ENCODE data around the gene ATP2B1.

Gene ATP2B1

GRCh38 chr12:89567691-89568239 lies 140.9 kb downstream of the ATP2B1 start:
- H3K27ac ChIP-seq (ENCODE audit: low read length), result no peak overlapping the region
- H3K4me3 ChIP-seq (ENCODE audit: low read length), result no peak overlapping the region
- H3K9me3 ChIP-seq (ENCODE audit: control insufficient read depth, insufficient read depth, low read length), result no peaks in the 10 kb centered on the region
- H3K36me3 ChIP-seq (ENCODE audit: control insufficient read depth, insufficient read depth, low read length), result no peaks in the 10 kb centered on the region
- WGBS (ENCODE audit: insufficient coverage, insufficient read length), result 100% methylated on average over 1 of the region's 3 CpGs
- no peak for DNase-seq (ENCODE audit: low read depth, low spot score)
- no peaks in the 10 kb centered on the region for H3K4me1 ChIP-seq (ENCODE audit: control insufficient read depth, insufficient read depth, low read length)
- H3K27me3 ChIP-seq (ENCODE audit: control insufficient read depth, insufficient read depth, low read length), result no peaks in the 10 kb centered on the region

GRCh38 chr12:89566615-89567014 lies 142.0 kb downstream of the ATP2B1 start:
- no peak overlapping the region for H3K27ac ChIP-seq (ENCODE audit: low read length)
- H3K4me3 ChIP-seq (ENCODE audit: low read length), result no peak overlapping the region
- no peak for DNase-seq (ENCODE audit: low read depth, low spot score)

GRCh38 chr12:89565002-89565401 lies 143.6 kb downstream of the ATP2B1 start:
- no peaks in the 10 kb centered on the region for H3K36me3 ChIP-seq (ENCODE audit: control insufficient read depth, insufficient read depth, low read length)
- H3K4me1 ChIP-seq (ENCODE audit: control insufficient read depth, insufficient read depth, low read length), result no peaks in the 10 kb centered on the region
- no peak overlapping the region for H3K27ac ChIP-seq (ENCODE audit: low read length)
- no peak overlapping the region for H3K4me3 ChIP-seq (ENCODE audit: low read length)
- DNase-seq (ENCODE audit: low read depth, low spot score), result no peak
- H3K9me3 ChIP-seq (ENCODE audit: control insufficient read depth, insufficient read depth, low read length), result no peaks in the 10 kb centered on the region
- no peaks in the 10 kb centered on the region for H3K27me3 ChIP-seq (ENCODE audit: control insufficient read depth, insufficient read depth, low read length)

More at GRCh38 chr12:89566615-89567014, 142.0 kb downstream of the ATP2B1 start:
- no peaks in the 10 kb centered on the region for H3K4me1 ChIP-seq (ENCODE audit: control insufficient read depth, insufficient read depth, low read length)
- no peaks in the 10 kb centered on the region for H3K27me3 ChIP-seq (ENCODE audit: control insufficient read depth, insufficient read depth, low read length)
- H3K9me3 ChIP-seq (ENCODE audit: control insufficient read depth, insufficient read depth, low read length), result no peaks in the 10 kb centered on the region
- no peaks in the 10 kb centered on the region for H3K36me3 ChIP-seq (ENCODE audit: control insufficient read depth, insufficient read depth, low read length)

- Histone ChIP-seq H3K9me3 (ENCODE audit: control insufficient read depth, insufficient read depth, low read length) (no peaks in the 10 kb centered on the region), H3K27me3 (ENCODE audit: control insufficient read depth, insufficient read depth, low read length) (no peaks in the 10 kb centered on the region), H3K4me1 (ENCODE audit: control insufficient read depth, insufficient read depth, low read length) (no peaks in the 10 kb centered on the region), H3K27ac (ENCODE audit: low read length) (no peak overlapping the region), H3K36me3 (ENCODE audit: control insufficient read depth, insufficient read depth, low read length) (no peaks in the 10 kb centered on the region), H3K4me3 (ENCODE audit: low read length) (no peak overlapping the region)
- DNase-seq (ENCODE audit: low read depth, low spot score), result no peak
- WGBS (ENCODE audit: insufficient coverage, insufficient read length), result no CpG with 5 or more reads among the region's 10 CpGs
Observed at GRCh38 chr12:89559753-89560152, 148.9 kb downstream of the ATP2B1 start.

GRCh38 chr12:89556976-89557375 lies 151.7 kb downstream of the ATP2B1 start:
- Histone ChIP-seq H3K36me3 (ENCODE audit: control insufficient read depth, insufficient read depth, low read length) (no peaks in the 10 kb centered on the region), H3K4me3 (ENCODE audit: low read length) (no peak overlapping the region), H3K4me1 (ENCODE audit: control insufficient read depth, insufficient read depth, low read length) (no peaks in the 10 kb centered on the region), H3K27ac (ENCODE audit: low read length) (no peak overlapping the region), H3K27me3 (ENCODE audit: control insufficient read depth, insufficient read depth, low read length) (no peaks in the 10 kb centered on the region), H3K9me3 (ENCODE audit: control insufficient read depth, insufficient read depth, low read length) (no peaks in the 10 kb centered on the region)
- DNase-seq (ENCODE audit: low read depth, low spot score), result no peak
- no CpG with 5 or more reads among the region's 2 CpGs for WGBS (ENCODE audit: insufficient coverage, insufficient read length)

- no CpG with 5 or more reads among the region's 1 CpG for WGBS (ENCODE audit: insufficient coverage, insufficient read length)
- Histone ChIP-seq H3K4me3 (ENCODE audit: low read length) (no peak overlapping the region), H3K27ac (ENCODE audit: low read length) (no peak overlapping the region), H3K4me1 (ENCODE audit: control insufficient read depth, insufficient read depth, low read length) (no peaks in the 10 kb centered on the region), H3K27me3 (ENCODE audit: control insufficient read depth, insufficient read depth, low read length) (no peaks in the 10 kb centered on the region), H3K36me3 (ENCODE audit: control insufficient read depth, insufficient read depth, low read length) (no peaks in the 10 kb centered on the region), H3K9me3 (ENCODE audit: control insufficient read depth, insufficient read depth, low read length) (no peaks in the 10 kb centered on the region)
- no peak for DNase-seq (ENCODE audit: low read depth, low spot score)
Observed at GRCh38 chr12:89552376-89552775, 156.3 kb downstream of the ATP2B1 start.

GRCh38 chr12:89551747-89552146 lies 156.9 kb downstream of the ATP2B1 start:
- no peaks in the 10 kb centered on the region for H3K9me3 ChIP-seq (ENCODE audit: control insufficient read depth, insufficient read depth, low read length)
- H3K27ac ChIP-seq (ENCODE audit: low read length), result no peak overlapping the region
- H3K4me3 ChIP-seq (ENCODE audit: low read length), result no peak overlapping the region
- H3K27me3 ChIP-seq (ENCODE audit: control insufficient read depth, insufficient read depth, low read length), result no peaks in the 10 kb centered on the region
- no peaks in the 10 kb centered on the region for H3K4me1 ChIP-seq (ENCODE audit: control insufficient read depth, insufficient read depth, low read length)
- WGBS (ENCODE audit: insufficient coverage, insufficient read length), result no CpG with 5 or more reads among the region's 2 CpGs
- no peaks in the 10 kb centered on the region for H3K36me3 ChIP-seq (ENCODE audit: control insufficient read depth, insufficient read depth, low read length)
- DNase-seq (ENCODE audit: low read depth, low spot score), result no peak

- Histone ChIP-seq H3K4me1 (ENCODE audit: control insufficient read depth, insufficient read depth, low read length) (no peaks in the 10 kb centered on the region), H3K4me3 (ENCODE audit: low read length) (no peak overlapping the region), H3K36me3 (ENCODE audit: control insufficient read depth, insufficient read depth, low read length) (no peaks in the 10 kb centered on the region), H3K27me3 (ENCODE audit: control insufficient read depth, insufficient read depth, low read length) (no peaks in the 10 kb centered on the region), H3K27ac (ENCODE audit: low read length) (no peak overlapping the region), H3K9me3 (ENCODE audit: control insufficient read depth, insufficient read depth, low read length) (no peaks in the 10 kb centered on the region)
- DNase-seq (ENCODE audit: low read depth, low spot score), result no peak
- no CpG with 5 or more reads among the region's 4 CpGs for WGBS (ENCODE audit: insufficient coverage, insufficient read length)
Observed at GRCh38 chr12:89547101-89547500, 161.5 kb downstream of the ATP2B1 start.

- no peak overlapping the region for H3K4me3 ChIP-seq (ENCODE audit: low read length)
- no peaks in the 10 kb centered on the region for H3K36me3 ChIP-seq (ENCODE audit: control insufficient read depth, insufficient read depth, low read length)
- no peaks in the 10 kb centered on the region for H3K27me3 ChIP-seq (ENCODE audit: control insufficient read depth, insufficient read depth, low read length)
- WGBS (ENCODE audit: insufficient coverage, insufficient read length), result no CpG with 5 or more reads among the region's 4 CpGs
- no peak for DNase-seq (ENCODE audit: low read depth, low spot score)
- no peaks in the 10 kb centered on the region for H3K9me3 ChIP-seq (ENCODE audit: control insufficient read depth, insufficient read depth, low read length)
- H3K4me1 ChIP-seq (ENCODE audit: control insufficient read depth, insufficient read depth, low read length), result no peaks in the 10 kb centered on the region
- H3K27ac ChIP-seq (ENCODE audit: low read length), result no peak overlapping the region
Observed at GRCh38 chr12:89546151-89546550, 162.5 kb downstream of the ATP2B1 start.

GRCh38 chr12:89544681-89545184 lies 163.9 kb downstream of the ATP2B1 start:
- no peak overlapping the region for H3K4me3 ChIP-seq (ENCODE audit: low read length)
- H3K36me3 ChIP-seq (ENCODE audit: control insufficient read depth, insufficient read depth, low read length), result no peaks in the 10 kb centered on the region
- DNase-seq (ENCODE audit: low read depth, low spot score), result no peak
- no CpG with 5 or more reads among the region's 6 CpGs for WGBS (ENCODE audit: insufficient coverage, insufficient read length)
- no peaks in the 10 kb centered on the region for H3K9me3 ChIP-seq (ENCODE audit: control insufficient read depth, insufficient read depth, low read length)
- H3K27me3 ChIP-seq (ENCODE audit: control insufficient read depth, insufficient read depth, low read length), result no peaks in the 10 kb centered on the region
- no peaks in the 10 kb centered on the region for H3K4me1 ChIP-seq (ENCODE audit: control insufficient read depth, insufficient read depth, low read length)
- H3K27ac ChIP-seq (ENCODE audit: low read length), result no peak overlapping the region

GRCh38 chr12:89544022-89544421 lies 164.6 kb downstream of the ATP2B1 start:
- Histone ChIP-seq H3K36me3 (ENCODE audit: control insufficient read depth, insufficient read depth, low read length) (no peaks in the 10 kb centered on the region), H3K9me3 (ENCODE audit: control insufficient read depth, insufficient read depth, low read length) (no peaks in the 10 kb centered on the region), H3K27ac (ENCODE audit: low read length) (no peak overlapping the region), H3K4me3 (ENCODE audit: low read length) (no peak overlapping the region), H3K4me1 (ENCODE audit: control insufficient read depth, insufficient read depth, low read length) (no peaks in the 10 kb centered on the region), H3K27me3 (ENCODE audit: control insufficient read depth, insufficient read depth, low read length) (no peaks in the 10 kb centered on the region)
- DNase-seq (ENCODE audit: low read depth, low spot score), result no peak
- WGBS (ENCODE audit: insufficient coverage, insufficient read length), result no CpG with 5 or more reads among the region's 1 CpG

Measured in iPS DF 6.9 (cell line).